PC-3 (cell line): Measurements from ENCODE around the gene KIF6. TPM values are rescaled to one million over a fixed set of nuclear protein-coding genes. Genes with fewer than 3 reads are reported as not detected.

Experiments
- ATAC-seq: fragments of 200-7000 bp; cut with Tn5 transposase; 2 replicates; pipeline ENCODE4 v1.9.1; 2020; ENCODE audit warnings: mild to moderate bottlenecking, moderate library complexity
- BruUV-seq: library from RNA; stranded (reverse); fragments of 400-500 nt; replicated peaks from 2 replicates; lab custom pipeline; 2021; lab: Mats Ljungman, UMichigan
- CTCF ChIA-PET: fragments of 300-600 bp; sonication (Branson Sonifier 250); formaldehyde crosslinking; loops from one replicate; lab custom pipeline; 2022; ENCODE audit warnings: antibody characterized with exemption; lab: Charles Lee
- POLR2A ChIA-PET: fragments of 300-600 bp; sonication (Branson Sonifier 250); formaldehyde crosslinking; loops from one replicate; lab custom pipeline; 2022; ENCODE audit warnings: antibody characterized with exemption; ENCODE audit not compliant: unreplicated experiment; lab: Charles Lee
- DNase-seq: peaks from one replicate; pipeline ENCODE4 v3.0.0-alpha.2; 2015
- H2AFZ ChIP-seq: fragments of 300-600 bp; sonication (generic); 2 replicates; pipeline ENCODE4 v1.6.0; 2016; ENCODE audit warnings: antibody characterized with exemption, low read length
- H3F3A ChIP-seq: fragments of 300-600 bp; sonication (generic); one replicate; pipeline ENCODE4 v1.6.0; 2017; ENCODE audit warnings: antibody characterized with exemption, low read length, control low read depth, mild to moderate bottlenecking; ENCODE audit not compliant: unreplicated experiment
- H3K27ac ChIP-seq: fragments of 300-600 bp; sonication (generic); 2 replicates; pipeline ENCODE4 v1.5.1; 2016; ENCODE audit warnings: mild to moderate bottlenecking, low read length
- H3K27me3 ChIP-seq: fragments of 300-600 bp; sonication (generic); 2 replicates; pipeline ENCODE4 v1.6.1; 2016; ENCODE audit warnings: low read length, mixed read lengths
- H3K36me3 ChIP-seq: fragments of 300-600 bp; sonication (generic); 2 replicates; pipeline ENCODE4 v1.6.1; 2016; ENCODE audit warnings: low read depth, mixed run types, low read length, mixed read lengths
- H3K4me1 ChIP-seq: fragments of 300-600 bp; sonication (generic); 2 replicates; pipeline ENCODE4 v1.5.1; 2016; ENCODE audit warnings: low read length; ENCODE audit not compliant: insufficient read depth
- H3K4me2 ChIP-seq: fragments of 300-600 bp; sonication (generic); 2 replicates; pipeline ENCODE4 v1.6.0; 2016; ENCODE audit warnings: low read length
- H3K4me3 ChIP-seq: fragments of 300-600 bp; sonication (generic); 2 replicates; pipeline ENCODE4 v1.5.1; 2016; ENCODE audit warnings: mild to moderate bottlenecking, low read length, mixed read lengths
- H3K79me2 ChIP-seq: fragments of 300-600 bp; sonication (generic); 2 replicates; pipeline ENCODE4 v1.6.1; 2017; ENCODE audit warnings: low read length, mixed read lengths
- H3K9ac ChIP-seq: fragments of 300-600 bp; sonication (generic); 2 replicates; pipeline ENCODE4 v1.6.0; 2016; ENCODE audit warnings: mild to moderate bottlenecking, low read length
- H3K9me2 ChIP-seq: fragments of 300-600 bp; sonication (generic); replicated peaks from 2 replicates; pipeline ENCODE4 v1.6.1; 2016; ENCODE audit warnings: mixed run types, low read length, mixed read lengths
- H3K9me3 ChIP-seq: fragments of 300-600 bp; sonication (generic); 2 replicates; pipeline ENCODE4 v1.6.1; 2016; ENCODE audit warnings: low read length, mixed read lengths
- H4K20me1 ChIP-seq: fragments of 300-600 bp; sonication (generic); 2 replicates; pipeline ENCODE4 v1.6.1; 2016; ENCODE audit warnings: low read length, mixed read lengths
- CTCF ChIP-seq: fragments of 300-600 bp; sonication (generic); conservative IDR thresholded peaks from 2 replicates; pipeline ENCODE4 v1.5.1; 2017; ENCODE audit warnings: antibody characterized with exemption, low read depth, mild to moderate bottlenecking, low read length
- EZH2 ChIP-seq: fragments of 300-600 bp; sonication (generic); IDR thresholded peaks from one replicate; pipeline ENCODE4 v1.6.1; 2017; ENCODE audit warnings: antibody characterized with exemption, mild to moderate bottlenecking, low read length; ENCODE audit not compliant: unreplicated experiment
- EZH2phosphoT487 ChIP-seq: fragments of 300-600 bp; sonication (generic); IDR thresholded peaks from 2 replicates; pipeline ENCODE4 v1.6.1; 2018; ENCODE audit warnings: mild to moderate bottlenecking, antibody characterized with exemption, low read length, borderline replicate concordance
- intact Hi-C: fragments of 100-400 bp; cut with micrococcal nuclease; formaldehyde crosslinking; loops from 2 replicates; pipeline ENCODE4 v1.9.0; 2023
- total RNA-seq: library from RNA; depleted of rRNA; stranded (reverse); fragments of >200 nt; gene quantifications from 2 replicates; pipeline ENCODE4 v1.2.3, GENCODE V29; 2014

Gene KIF6
- total RNA-seq, 1 experiment from 2014 or later: 0.07 TPM

GRCh38 chr6:39470506-39470905, 254.7 kb downstream of the KIF6 start:
- Histone ChIP-seq H3K27ac (no peak overlapping the region), H3K27me3 (peaks cover 7% of the 10 kb centered on the region), H3K9me3 (no peaks in the 10 kb centered on the region), H3K4me3 (no peak overlapping the region), H3K36me3 (no peaks in the 10 kb centered on the region), H3K9ac (no peak overlapping the region), H3K4me1 (no peaks in the 10 kb centered on the region), H3K79me2 (no peaks in the 10 kb centered on the region), H3F3A (no peaks in the 10 kb centered on the region), H4K20me1 (no peaks in the 10 kb centered on the region), H3K9me2 (no peaks in the 10 kb centered on the region), H2AFZ (no peak overlapping the region), H3K4me2 (no peak overlapping the region)
- CTCF ChIA-PET: no interaction called here
- ATAC-seq: no peak
- intact Hi-C loops: no loop called here
- POLR2A ChIA-PET: no interaction called here
- no TSS peak for BruUV-seq
- TF ChIP-seq CTCF (no peak), EZH2phosphoT487 (no peak), EZH2 (no peak)
- DNase-seq: no peak

- intact Hi-C loops: no loop called here
- Histone ChIP-seq H3K4me2 (no peak overlapping the region), H3F3A (no peaks in the 10 kb centered on the region), H3K79me2 (no peaks in the 10 kb centered on the region), H4K20me1 (no peaks in the 10 kb centered on the region), H3K9ac (no peak overlapping the region), H3K9me3 (no peaks in the 10 kb centered on the region), H2AFZ (no peak overlapping the region), H3K27ac (no peak overlapping the region), H3K9me2 (no peaks in the 10 kb centered on the region), H3K36me3 (no peaks in the 10 kb centered on the region), H3K27me3 (peaks cover 2% of the 10 kb centered on the region), H3K4me1 (no peaks in the 10 kb centered on the region), H3K4me3 (no peak overlapping the region)
- POLR2A ChIA-PET: no interaction called here
- CTCF ChIA-PET: no interaction called here
- TF ChIP-seq EZH2phosphoT487 (no peak), EZH2 (no peak), CTCF (no peak)
- no peak for ATAC-seq
- BruUV-seq: no TSS peak
- no peak for DNase-seq
Measured at GRCh38 chr6:39468385-39468784, 256.8 kb downstream of the KIF6 start.

DNA sequence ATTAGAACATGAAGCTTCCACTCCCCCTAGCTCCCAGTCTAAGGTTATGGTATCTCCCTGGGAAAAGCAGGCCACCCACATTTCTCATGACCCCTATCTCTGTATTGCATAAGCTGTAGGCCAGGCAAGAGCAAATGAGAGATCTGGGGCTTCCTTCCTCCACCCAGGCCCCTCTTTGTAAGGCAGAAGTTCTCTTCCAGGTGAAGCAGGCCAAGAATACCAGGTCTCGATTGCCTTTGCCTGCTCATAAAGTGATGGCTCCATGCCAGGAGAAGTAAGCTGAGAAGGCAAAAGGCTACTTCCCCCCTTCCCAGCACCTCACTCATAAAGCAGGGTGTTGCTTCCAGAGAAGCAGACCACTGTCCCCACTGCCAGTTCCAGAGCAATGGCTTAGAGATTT, 258.6 kb downstream of the KIF6 start:
- no peaks in the 10 kb centered on the region for H3K36me3 ChIP-seq
- H3K4me2 ChIP-seq: no peak overlapping the region
- H3K9me3 ChIP-seq: no peaks in the 10 kb centered on the region
- H3K4me1 ChIP-seq: no peaks in the 10 kb centered on the region
- no peaks in the 10 kb centered on the region; the same call in 1 of the 2 replicates for H3K27me3 ChIP-seq
- no peak overlapping the region for H2AFZ ChIP-seq
- no peak overlapping the region for H3K27ac ChIP-seq
- ATAC-seq (no peak), DNase-seq (no peak)
- H3K9me2 ChIP-seq: no peaks in the 10 kb centered on the region
- CTCF ChIA-PET: no interaction called here
- H3K79me2 ChIP-seq: no peaks in the 10 kb centered on the region
- no TSS peak for BruUV-seq
- no peaks in the 10 kb centered on the region for H3F3A ChIP-seq
- POLR2A ChIA-PET: no interaction called here
- no peaks in the 10 kb centered on the region for H4K20me1 ChIP-seq
- H3K9ac ChIP-seq: no peak overlapping the region
- TF ChIP-seq EZH2 (no peak), EZH2phosphoT487 (no peak), CTCF (no peak)
- intact Hi-C loops: no loop called here
- no peak overlapping the region for H3K4me3 ChIP-seq
